Activated CD8-positive, alpha-beta T cell treated with anti-CD3 and anti-CD28 coated beads for 36 hours (primary cell): Measurements from ENCODE around the gene DNAAF3. TPM values are rescaled to one million over a fixed set of nuclear protein-coding genes. Genes with fewer than 3 reads are reported as not detected.

Experiments used
- ATAC-seq: fragments of 200-7000 bp; cut with Tn5 transposase; one replicate; pipeline ENCODE4 v1.10.0; 2021; ENCODE audit warnings: mild to moderate bottlenecking, moderate library complexity
- CTCF ChIA-PET: fragments of 350-600 bp; sonication (Branson Sonifier 250); formaldehyde crosslinking; loops from one replicate; lab custom pipeline; 2021; ENCODE audit warnings: antibody characterized with exemption; lab: Charles Lee
- POLR2A ChIA-PET: fragments of 350-600 bp; sonication (Branson Sonifier 250); formaldehyde crosslinking; loops from one replicate; lab custom pipeline; 2021; ENCODE audit warnings: antibody characterized with exemption; lab: Charles Lee
- DNase-seq: peaks from one replicate; pipeline ENCODE4 v3.0.0-alpha.2; 2020
- H3K27ac Mint-ChIP-seq: one replicate; pipeline ENCODE4 v1.8.0; 2021; ENCODE audit warnings: mild to moderate bottlenecking, mixed read lengths
- H3K27me3 Mint-ChIP-seq: one replicate; pipeline ENCODE4 v1.8.0; 2021; ENCODE audit warnings: mixed read lengths
- H3K36me3 Mint-ChIP-seq: one replicate; pipeline ENCODE4 v1.8.0; 2021; ENCODE audit warnings: low read depth, mixed read lengths
- H3K4me1 Mint-ChIP-seq: one replicate; pipeline ENCODE4 v1.8.0; 2021; ENCODE audit warnings: low read depth, mixed read lengths
- H3K4me3 Mint-ChIP-seq: one replicate; pipeline ENCODE4 v1.8.0; 2021; ENCODE audit warnings: mild to moderate bottlenecking, moderate library complexity, mixed read lengths
- H3K9me3 Mint-ChIP-seq: one replicate; pipeline ENCODE4 v1.8.0; 2021; ENCODE audit warnings: mixed read lengths
- CTCF ChIP-seq: fragments of 200-600 bp; IDR thresholded peaks from one replicate; pipeline ENCODE4 v1.8.0; 2022; ENCODE audit warnings: antibody characterized with exemption, mild to moderate bottlenecking
- intact Hi-C: fragments of 100-400 bp; cut with micrococcal nuclease; formaldehyde crosslinking; loops from one replicate; pipeline ENCODE4 v1.10.0; 2022
- total RNA-seq, 2 experiments: library from RNA; stranded (reverse); gene quantifications; one replicate each; pipeline ENCODE4 v1.2.3, GENCODE V29; 2021

DNAAF3 gene
- total RNA-seq, 2 experiments from 2014 or later, result not detected

GRCh38 chr19:55146705-55147273 lies 19.6 kb downstream of the DNAAF3 start:
- H3K36me3 Mint-ChIP-seq, result no peaks in the 10 kb centered on the region
- TF ChIP-seq CTCF, result no peak
- CTCF ChIA-PET, result interaction anchor here (0.7 to 1.4 kb wide), 5 partner anchors 10 to 357 kb away, joined by 3 to 6 read pairs (median 4); partner anchors contain the start of gene PPP1R12C
- POLR2A ChIA-PET, result interaction anchor here (0.5 to 0.8 kb wide), 2 partner anchors 43 to 182 kb away, joined by 3 to 4 read pairs; no protein-coding TSS in a partner anchor
- no peak overlapping the region for H3K27ac Mint-ChIP-seq
- peaks cover 5% of the 10 kb centered on the region for H3K9me3 Mint-ChIP-seq
- intact Hi-C loops, result no loop called here
- no peak for ATAC-seq
- H3K4me3 Mint-ChIP-seq, result no peak overlapping the region
- peaks cover 45% of the 10 kb centered on the region for H3K27me3 Mint-ChIP-seq
- DNase-seq, result no peak
- peaks cover 4% of the 10 kb centered on the region for H3K4me1 Mint-ChIP-seq

- Mint-ChIP-seq H3K4me1 (peaks cover 3% of the 10 kb centered on the region), H3K36me3 (no peaks in the 10 kb centered on the region), H3K27ac (no peak overlapping the region), H3K9me3 (no peaks in the 10 kb centered on the region), H3K27me3 (peaks cover 48% of the 10 kb centered on the region), H3K4me3 (no peak overlapping the region)
- ATAC-seq, result peak; percentile 62
- intact Hi-C loops, result no loop called here
- ChIA-PET CTCF (interaction anchor here (0.7 to 1.4 kb wide), 5 partner anchors 10 to 357 kb away, joined by 3 to 6 read pairs (median 4); partner anchors contain the start of gene PPP1R12C), POLR2A (interaction anchor here (0.5 to 0.8 kb wide), 2 partner anchors 43 to 183 kb away, joined by 3 to 4 read pairs; no protein-coding TSS in a partner anchor)
- peak; percentile 49 for DNase-seq
- TF ChIP-seq CTCF, result peak; percentile 63
Observed at GRCh38 chr19:55146078-55146704, 20.2 kb downstream of the DNAAF3 start.

- Mint-ChIP-seq H3K27ac (no peak overlapping the region), H3K27me3 (peaks cover 53% of the 10 kb centered on the region), H3K9me3 (no peaks in the 10 kb centered on the region), H3K4me3 (no peak overlapping the region), H3K36me3 (no peaks in the 10 kb centered on the region), H3K4me1 (peaks cover 4% of the 10 kb centered on the region)
- TF ChIP-seq CTCF, result no peak
- POLR2A ChIA-PET, result no interaction called here
- no peak for DNase-seq
- CTCF ChIA-PET, result interaction anchor here (1.4 kb wide), 1 partner anchor 358 kb away, joined by 6 read pairs; no protein-coding TSS in a partner anchor
- ATAC-seq, result no peak
- intact Hi-C loops, result no loop called here
Observed at GRCh38 chr19:55145232-55145631, 21.2 kb downstream of the DNAAF3 start.

- intact Hi-C loops, result no loop called here
- TF ChIP-seq CTCF, result no peak
- Mint-ChIP-seq H3K4me1 (peaks cover 4% of the 10 kb centered on the region), H3K27me3 (peaks cover 41% of the 10 kb centered on the region), H3K4me3 (no peak overlapping the region), H3K9me3 (no peaks in the 10 kb centered on the region), H3K36me3 (no peaks in the 10 kb centered on the region), H3K27ac (no peak overlapping the region)
- ATAC-seq, result no peak
- ChIA-PET CTCF (interaction anchor here (0.7 to 2.1 kb wide), 14 partner anchors 9 to 491 kb away, joined by 3 to 24 read pairs (median 4); partner anchors contain the start of gene HSPBP1), POLR2A (interaction anchor here (0.7 to 1.4 kb wide), 3 partner anchors 9 to 266 kb away, joined by 3 to 5 read pairs (median 3); partner anchors contain the start of gene UBE2S)
- no peak for DNase-seq
Observed at GRCh38 chr19:55141696-55142095, 24.7 kb downstream of the DNAAF3 start.

GRCh38 chr19:55137915-55138314 lies 28.5 kb downstream of the DNAAF3 start:
- no peak overlapping the region for H3K4me3 Mint-ChIP-seq
- CTCF ChIA-PET, result no interaction called here
- DNase-seq, result no peak
- no peak overlapping the region for H3K27ac Mint-ChIP-seq
- intact Hi-C loops, result no loop called here
- POLR2A ChIA-PET, result no interaction called here
- H3K27me3 Mint-ChIP-seq, result peaks cover 23% of the 10 kb centered on the region
- no peaks in the 10 kb centered on the region for H3K9me3 Mint-ChIP-seq
- TF ChIP-seq CTCF, result no peak
- ATAC-seq, result no peak
- no peaks in the 10 kb centered on the region for H3K36me3 Mint-ChIP-seq
- H3K4me1 Mint-ChIP-seq, result peaks cover 2% of the 10 kb centered on the region
